NCI-H446 treated with DMSO at 0.1 percent for 48 hours (cell line): ENCODE data around the gene MAPK10.
A peak's percentile ranks its signal among the peaks of the same experiment; 100 is the strongest.
"Not testable (repeated sequence)": the region's sequence is repeated elsewhere in the genome, so short reads cannot be mapped to it uniquely, and the experiment has no call there.

Source experiments
- DNase-seq: peaks from one replicate; lab custom pipeline; 2025; lab: John Stamatoyannopoulos, UW

Gene MAPK10

DNA sequence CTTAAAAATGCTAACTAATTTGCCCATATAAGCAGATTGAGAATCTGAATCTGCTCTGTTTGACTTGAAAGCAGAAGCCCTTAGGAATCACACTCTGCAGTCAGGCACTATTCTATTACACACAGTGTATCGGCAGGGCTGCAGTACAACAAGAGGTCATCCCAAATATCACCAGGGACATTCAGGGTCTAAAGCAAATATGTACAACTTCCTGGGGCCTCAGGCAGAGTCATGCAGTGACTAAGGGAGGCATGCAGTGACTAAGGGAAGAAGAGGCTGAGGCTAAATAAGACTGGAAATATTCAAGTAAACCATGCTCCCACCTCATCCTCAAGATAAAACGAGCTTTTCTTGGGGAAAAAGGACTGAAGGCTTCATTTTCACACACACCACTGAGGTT lies 20.9 kb downstream of the MAPK10 start:
- DNase-seq = no peak

DNA sequence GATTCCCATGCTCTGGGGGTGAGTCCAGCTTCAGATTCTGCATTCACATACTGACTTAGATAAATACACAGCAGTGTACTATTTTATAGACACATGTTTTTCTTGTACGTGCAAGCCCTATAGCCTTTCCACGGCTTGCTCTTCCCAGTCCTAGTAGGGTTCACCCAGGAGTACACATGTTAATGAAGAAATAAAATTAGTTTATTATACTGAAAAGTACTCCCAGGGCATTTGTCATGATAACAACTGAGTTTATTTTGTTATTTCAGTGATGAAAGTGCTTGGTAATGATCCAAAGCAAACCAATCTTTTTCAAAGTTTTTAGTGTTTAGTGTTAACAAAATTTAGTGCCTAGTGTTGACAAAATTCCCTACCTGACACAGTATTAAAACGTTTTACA lies 21.3 kb downstream of the MAPK10 start:
- no peak for DNase-seq

DNA sequence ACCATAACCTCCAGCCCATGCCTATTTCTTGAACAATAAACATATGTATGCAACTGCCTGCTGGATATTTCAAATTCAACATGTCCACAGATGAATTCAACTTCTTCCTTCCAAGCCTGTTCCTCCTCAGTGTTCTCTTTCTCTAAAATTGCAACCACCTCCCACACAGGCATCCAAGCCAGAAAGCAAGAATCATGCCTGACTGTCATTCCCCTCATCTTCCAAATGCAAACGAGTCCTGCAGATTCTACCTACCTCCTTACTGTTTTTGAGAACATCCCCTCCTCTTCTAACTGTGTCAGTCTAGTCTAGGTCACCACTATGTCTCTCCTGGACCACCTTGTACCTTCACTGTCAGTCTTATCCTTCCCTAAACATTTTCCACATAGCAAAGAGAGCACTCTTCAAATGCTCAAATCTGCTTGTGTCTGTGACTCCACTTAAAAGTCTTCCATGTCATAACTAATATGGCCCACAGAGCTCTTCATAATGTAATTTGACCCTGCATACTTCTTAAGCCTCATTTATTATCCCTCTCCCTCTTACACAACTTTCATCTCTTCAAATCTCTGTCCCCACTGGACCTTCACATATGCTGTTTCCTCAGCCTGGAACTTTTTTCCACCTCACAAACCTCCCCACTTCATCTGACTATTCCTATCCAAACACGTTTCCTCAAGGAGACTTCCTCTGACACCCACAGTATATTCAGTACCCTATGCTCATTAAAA lies 25.7 kb downstream of the MAPK10 start:
- DNase-seq = no peak

DNA sequence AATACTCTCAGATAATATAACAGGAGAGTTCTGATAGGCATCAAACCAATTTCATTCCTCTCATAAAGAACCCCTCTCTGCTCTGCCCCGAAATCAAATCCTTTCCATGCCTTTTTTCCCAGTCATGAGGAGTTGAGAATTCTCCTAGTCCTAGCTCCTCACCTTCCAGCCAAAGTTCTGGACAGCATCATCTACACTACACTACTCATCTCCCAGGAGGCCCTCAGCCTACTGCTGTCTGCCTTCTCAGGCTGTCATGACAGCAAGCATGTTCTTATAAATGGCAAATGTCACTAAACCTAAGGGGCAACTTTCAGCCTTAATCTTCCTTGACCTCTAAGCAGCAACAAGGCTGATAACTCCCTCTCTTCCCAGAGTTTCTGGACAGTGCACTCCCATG lies 26.6 kb downstream of the MAPK10 start:
- DNase-seq = no peak

DNA sequence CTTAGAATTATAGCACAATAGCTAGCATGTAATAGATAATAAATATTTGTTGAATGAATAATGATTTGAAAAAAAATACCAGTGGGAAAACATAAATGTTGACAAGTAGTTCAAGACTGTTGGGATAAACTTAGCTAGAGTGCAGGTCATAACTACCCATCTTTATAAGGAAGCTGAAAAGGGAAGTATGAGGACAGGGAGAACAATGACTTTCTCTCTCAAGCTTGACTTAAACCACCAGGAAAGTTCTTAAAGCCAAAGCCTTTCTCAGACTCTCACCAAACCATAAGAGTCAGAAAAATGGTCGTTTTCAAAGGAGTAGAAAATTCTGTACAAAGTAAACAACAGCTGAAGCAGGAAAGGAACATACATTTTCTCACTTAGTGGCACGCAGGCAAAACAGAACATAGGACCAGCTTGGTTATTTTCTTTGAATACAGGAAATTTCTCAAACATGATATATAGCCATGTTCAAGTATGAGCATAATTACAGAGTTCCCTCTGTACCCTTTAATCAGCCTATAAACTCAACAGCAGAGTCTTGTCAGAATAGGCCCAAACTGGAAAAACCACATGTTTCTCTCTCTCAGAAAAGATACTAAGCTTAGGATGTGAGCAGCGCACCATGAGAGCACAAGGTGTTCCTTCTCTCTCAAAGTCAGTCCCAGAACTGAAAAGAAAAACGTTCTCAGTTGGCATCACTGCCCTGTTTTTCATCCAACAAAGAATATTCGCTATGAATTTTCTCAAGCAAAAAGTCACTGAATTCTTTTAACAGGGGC lies 28.7 kb downstream of the MAPK10 start:
- no peak for DNase-seq

DNA sequence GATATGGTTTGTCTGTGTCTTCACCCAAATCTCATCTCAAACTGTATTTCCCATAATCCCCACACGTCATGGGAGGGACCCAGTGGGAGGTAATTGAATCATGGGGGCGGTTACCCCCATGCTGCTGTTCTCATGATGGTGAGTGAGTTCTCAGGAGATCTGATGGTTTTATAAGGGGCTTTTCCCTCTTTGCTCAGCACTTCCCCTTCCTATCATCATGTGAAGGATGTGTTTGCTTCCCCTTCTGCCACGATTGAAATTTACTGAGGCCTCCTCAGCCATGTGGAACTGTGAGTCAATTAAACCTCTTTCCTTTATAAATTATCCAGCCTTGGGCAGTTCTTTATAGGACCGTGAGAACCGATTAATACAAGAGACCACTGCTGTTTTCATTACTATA lies 29.4 kb downstream of the MAPK10 start:
- not testable (repeated sequence) for DNase-seq

DNA sequence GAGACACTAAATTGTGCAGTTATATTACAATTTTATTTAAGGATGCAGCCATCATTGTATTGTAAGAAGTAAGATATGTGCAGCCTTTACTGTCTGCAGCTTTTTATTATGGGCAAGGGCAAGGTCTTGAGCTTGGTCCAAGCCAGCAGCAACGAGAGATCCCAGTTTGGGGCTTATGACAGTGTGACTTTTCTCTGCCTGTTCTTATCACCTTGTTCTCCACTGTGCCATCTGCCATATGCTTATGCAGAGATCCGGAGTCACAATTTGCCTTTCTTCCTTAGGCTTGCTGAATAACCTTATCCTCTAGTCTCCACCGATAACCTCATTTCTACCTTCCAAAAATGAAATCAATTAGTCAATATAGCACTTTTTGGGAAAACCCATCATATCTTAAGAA lies 30.4 kb downstream of the MAPK10 start:
- no peak for DNase-seq

DNA sequence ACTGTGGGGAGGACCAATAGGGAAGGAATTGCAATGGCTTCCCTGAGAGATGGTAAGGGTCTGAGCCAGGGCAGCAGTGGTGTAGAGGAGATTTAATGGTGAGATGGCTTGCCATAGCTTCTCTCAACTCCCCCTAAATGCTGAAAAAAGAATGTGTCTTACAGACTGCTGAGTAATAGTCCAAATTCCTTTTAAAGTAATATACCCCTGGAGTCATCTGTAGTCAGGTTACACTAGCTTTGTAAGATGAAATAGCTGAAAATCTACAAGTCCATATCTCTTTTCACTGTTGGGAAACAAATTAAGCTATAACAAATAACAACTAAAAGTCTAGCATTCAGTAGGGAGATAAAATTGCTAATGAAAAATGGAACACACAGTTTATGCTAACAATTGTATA lies 33.5 kb downstream of the MAPK10 start:
- no peak for DNase-seq

DNA sequence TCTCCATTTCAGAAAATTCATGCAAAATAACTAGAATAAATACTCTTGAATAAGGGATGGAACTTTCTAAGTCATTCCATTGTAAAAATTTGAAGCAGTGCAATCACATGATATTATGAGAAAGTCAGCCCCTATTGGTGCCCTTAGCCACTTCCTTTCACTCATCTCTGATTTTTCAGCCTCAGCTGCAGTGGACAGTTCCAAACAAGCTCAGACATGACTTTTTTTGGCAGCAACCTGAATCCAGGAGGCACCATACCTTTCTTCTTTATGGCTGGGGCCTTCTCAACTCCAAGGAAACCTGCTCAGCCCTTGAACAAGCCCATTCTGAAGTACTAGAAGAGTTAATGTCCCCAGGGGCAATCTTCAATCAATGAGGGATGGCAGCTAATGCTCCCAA lies 40.5 kb downstream of the MAPK10 start:
- DNase-seq = no peak

DNA sequence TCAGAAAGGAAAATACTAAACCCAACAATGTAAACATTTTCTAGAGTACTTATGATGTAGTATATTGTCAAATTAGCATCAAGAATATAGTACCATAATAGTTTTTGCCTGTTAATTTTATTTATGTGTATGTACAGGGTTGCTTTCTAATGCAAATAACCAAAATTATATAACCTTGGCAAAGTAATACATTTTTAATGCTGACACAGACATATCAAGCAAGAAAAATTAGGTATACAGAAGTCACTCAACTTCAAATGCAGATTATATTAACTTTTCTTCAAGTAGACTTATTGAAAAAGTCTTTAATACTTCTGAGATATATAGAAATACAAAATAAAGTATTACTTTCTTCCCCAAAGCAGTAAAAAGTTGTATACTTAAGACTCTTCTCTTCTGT lies 44.3 kb downstream of the MAPK10 start:
- DNase-seq = no peak

DNA sequence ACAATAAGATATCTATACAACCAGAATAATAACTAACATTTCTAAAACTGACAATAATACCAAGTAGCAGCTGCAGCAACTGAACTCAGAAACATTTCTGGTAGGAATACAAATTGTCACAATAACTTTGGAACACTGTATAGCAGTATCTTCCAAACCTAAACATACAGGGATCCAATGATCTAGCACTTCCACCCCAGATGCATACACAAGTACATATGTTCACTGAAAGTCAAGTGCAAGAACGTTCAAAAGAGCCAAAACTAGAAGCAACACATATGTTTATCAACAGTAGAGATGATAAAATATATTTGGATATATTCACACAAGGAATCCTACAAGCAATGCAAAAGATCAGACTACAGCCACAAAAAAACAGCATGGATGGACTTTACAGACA lies 46.2 kb downstream of the MAPK10 start:
- no peak for DNase-seq

DNA sequence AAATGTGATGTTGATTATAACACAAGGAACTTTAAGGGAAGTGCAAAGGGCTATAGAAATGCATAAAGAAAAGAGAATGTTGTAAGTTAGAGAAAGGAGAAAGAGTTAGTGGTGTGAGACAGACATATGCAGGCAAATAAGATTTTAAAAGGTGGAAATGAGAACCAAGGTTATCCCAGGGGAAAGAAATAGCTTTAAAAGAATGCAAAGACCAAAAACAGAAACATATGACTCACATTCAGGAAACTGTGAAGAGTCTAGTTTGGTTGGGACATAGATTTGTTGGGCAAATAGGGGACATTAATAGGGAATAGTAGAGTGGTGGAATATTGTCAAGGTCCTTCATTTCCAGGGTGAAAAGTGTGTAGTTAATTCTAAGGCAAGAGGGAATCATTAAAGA lies 52.4 kb downstream of the MAPK10 start:
- DNase-seq = no peak

DNA sequence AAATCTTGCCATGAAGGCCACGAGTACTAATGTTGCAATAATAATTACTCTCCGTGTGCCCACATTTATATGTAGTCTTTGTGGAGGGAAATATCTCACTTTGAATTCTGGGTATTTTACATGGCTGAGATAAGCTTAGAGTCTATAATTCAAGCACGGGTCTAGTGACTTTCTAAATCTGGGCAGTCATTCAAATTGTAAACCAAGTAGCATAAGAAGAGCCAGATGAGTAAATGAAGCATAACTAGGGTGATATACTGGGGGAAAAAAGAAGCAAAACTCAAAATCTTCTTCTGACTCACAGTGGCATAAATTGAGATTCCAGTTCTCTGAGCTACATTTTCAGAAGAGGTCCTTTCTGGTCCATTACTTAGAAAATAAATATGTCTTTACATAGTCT lies 53.0 kb downstream of the MAPK10 start:
- DNase-seq = peak; percentile 51

DNA sequence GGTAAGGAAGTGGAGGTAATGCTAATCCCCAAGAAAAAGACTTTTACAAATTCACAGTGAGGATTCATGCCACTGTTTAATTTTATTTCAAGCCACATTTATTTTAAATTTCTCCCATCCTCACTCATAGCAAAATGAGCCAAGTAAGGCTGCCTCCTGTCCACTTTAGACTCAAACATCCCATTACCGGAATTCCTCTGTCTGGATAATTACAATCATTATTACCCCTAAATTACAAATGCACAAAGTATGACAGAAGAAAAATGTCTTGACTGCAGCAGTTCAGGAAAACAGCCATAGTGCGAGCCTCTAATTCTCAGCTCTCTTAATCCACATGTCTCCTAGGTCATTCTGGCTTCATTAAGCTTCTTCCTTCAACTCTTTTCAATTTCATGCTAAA lies 57.0 kb downstream of the MAPK10 start:
- no peak for DNase-seq

DNA sequence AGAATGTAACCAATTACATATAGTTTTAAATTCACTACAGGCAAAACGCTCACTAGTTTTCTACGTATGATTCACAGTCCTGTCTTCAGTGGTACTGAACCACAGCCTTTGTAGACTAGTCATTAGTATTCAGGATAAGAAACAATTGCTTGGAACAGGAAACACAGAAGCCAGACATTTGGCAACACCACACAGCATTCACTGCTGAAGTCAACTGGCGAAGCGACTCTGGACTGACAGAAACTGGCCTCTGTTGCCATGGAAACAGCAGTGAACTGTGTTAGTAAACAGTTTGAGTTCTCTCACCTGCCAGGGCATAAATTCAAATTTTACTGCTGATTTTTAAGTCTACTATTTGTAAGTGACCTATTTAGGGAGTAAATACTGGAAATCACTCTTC lies 57.6 kb downstream of the MAPK10 start:
- DNase-seq = peak; percentile 71

DNA sequence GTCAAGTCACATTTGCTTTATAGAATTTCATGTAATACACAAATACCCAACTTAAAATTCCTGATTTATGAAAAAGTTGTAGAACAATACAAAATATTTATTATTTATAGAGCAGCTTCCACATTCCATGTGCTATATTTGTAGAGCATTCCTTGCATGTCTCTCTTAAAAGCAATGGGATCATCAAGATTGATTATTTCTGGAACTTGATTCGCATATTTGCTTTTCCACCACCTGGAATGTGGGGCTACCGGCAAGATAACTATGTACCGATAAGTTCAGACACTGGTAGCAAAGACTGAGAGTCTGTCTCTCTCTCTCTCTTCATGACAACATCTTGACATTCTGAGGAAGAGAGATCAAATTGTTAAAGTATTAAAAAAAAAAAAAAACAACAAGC lies 59.3 kb downstream of the MAPK10 start:
- no peak for DNase-seq

DNA sequence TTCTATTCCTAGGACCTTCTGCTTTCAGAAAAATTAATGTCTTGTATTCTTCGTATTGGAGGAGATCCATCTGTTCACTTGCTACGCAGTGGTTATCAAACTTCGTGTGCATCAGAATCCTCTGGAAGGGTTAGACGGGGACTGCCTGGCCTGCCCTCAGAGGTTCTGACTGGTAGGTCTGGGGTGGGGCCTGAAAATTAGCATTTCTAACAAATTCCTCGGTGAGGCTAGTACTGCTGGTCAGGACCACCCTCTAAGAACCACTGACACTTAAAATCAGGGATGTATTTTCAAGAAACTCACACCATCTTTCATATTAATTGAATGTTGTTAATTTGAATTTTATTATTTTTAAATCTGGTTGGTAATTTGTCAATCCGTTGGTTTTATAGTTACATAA lies 63.0 kb downstream of the MAPK10 start:
- no peak for DNase-seq

DNA sequence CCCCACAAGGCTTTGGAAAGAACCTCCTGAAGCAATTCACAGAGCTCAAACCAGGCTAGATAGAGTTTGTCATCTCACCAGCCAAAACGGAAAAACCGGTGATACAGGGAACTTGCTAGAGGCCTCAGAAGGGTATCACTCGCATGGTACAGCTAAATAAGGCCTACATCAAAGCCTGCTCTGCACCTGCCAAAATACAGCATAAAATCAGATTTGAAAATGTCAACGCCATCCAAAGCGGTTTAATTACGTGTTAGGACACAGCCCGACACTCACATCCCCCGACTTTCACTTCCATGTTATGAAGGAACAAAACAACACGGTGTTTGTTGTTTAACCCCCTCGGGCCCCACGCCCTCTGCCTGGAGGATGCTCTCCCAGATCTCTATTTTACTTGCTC lies 65.0 kb downstream of the MAPK10 start:
- DNase-seq = no peak

DNA sequence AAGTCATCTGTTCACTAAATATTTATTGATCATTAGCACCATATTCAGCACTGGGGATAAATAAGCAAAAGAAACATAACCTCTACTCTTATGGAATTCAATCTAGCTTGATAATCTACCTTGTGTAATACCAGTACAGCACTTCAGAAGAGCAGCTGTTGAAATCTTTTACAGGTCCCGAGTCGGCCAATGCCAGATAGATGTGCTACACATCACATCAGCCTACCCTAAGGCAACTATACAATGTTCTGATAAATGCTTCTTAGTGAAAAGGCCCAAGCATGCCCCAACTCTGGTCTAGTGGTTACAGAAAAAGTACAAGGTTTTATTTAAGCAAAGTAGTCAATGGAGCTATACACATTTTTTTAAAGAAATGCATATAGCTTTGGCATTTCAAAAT lies 68.7 kb downstream of the MAPK10 start:
- no peak for DNase-seq

DNA sequence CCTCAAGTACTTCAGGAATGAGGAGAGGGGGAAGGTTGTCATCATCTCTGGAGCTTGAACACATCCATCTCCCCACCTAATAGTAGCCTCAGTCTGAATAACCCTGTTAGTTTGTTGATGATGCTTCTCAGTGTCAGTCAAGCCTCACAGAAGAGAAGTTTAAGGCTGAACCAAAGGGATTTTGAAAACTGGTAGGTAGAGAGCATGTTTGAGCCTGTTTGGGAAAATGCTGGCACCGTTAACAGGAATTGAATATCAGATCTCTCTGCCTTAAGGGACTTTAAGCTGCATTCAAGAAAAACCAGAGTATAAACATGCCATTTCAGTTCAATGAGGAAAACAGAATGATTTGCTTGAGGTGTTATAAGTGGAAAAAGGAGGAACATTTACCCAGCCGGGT lies 73.1 kb downstream of the MAPK10 start:
- no peak for DNase-seq

DNA sequence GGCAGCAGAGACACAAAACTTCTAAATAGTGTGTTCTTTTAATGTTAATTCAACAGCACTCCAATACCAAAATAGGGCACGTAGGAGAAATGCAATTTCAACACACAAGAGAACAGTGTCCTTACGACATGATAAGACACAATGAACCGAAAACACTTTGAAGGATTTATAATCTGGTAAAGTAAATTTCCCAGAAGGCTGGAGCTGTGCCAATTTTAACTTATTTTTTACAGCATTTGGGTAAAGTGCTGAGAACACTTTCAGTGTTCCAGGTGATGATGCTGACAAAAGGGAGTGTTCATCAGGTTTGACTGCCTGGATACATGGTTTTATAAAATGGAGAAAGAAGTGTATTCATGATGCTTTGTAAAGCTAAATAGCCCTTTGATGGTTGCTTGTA lies 76.5 kb downstream of the MAPK10 start:
- no peak for DNase-seq

DNA sequence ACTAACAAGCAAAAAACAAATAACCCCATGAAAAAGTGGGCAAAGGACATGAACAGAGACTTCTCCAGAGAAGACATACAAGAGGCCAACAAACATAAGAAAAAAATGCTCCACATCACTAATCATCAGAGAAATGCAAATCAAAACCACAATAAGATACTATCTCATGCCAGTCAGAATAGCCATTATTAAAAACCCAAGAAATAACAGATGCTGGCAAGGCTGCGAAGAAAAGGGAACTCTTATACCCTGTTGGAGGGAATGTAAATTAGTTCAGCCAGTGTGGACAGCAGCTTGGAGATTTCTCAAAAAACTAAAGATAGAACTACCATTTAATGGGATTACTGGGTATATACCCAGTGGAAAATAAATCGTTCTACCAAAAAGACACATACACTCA lies 79.6 kb downstream of the MAPK10 start:
- no peak for DNase-seq

DNA sequence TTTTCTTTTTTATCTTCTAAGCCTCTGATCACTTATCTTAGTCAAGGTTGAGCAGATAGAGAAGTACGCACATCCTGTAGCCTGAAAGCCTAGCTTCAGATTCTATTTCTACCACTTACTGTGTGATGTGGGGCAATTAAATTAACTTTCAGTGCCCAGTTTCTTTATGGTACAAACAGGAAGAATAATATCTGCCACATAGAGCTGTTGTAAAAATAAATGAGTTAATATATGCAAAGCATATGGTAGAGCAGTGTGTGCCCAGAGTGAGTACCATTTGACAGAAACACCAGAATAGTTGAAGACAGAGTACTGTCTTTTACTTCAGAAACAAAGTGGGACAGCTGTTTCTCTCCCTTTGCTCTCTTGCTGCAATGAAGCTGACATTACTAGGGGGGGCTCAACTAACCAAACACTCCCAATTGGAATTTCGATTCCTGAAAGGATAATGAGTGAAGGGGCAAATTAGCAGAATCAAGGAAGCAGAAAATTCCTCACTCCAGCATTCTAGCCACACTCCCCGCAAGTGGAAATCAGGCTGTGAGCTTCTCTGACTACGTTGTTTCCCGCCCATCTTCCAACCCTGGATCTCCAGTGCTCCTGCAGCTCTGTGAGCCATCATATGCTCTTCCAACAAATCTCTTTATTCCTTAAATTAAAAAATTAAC lies 80.4 kb downstream of the MAPK10 start:
- DNase-seq = no peak
